ENCODE measurements around the gene CDH22.

DNA sequence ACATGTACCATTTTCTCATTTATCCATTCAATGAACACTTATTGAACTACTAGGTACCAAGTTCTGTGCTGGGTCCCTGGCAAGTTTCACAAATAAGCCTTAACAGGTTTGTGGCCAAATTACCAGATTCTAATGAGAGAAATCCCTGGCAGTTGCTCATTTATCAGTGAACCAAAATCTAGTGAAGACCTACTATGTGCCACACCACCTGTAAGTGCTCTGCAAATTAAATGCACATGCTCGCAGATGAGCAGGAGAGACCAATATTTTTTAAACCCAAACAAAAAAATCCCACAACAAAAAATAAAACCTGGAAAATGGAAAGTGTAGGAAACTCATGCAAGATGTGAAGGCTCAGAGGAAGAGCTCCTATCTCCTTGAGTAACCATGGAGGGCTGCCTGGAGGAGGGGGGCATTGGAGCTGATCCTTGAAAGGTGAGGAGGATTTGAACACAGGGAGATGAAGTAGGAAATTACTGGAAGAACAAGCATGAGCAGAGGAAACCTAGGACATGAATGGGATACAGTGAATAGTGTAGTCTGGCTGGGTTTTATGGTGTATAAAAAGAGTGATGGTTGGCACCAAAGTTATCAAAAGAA lies 48.9 kb downstream of the CDH22 start:
- TF ChIP-seq, protein P1, sequence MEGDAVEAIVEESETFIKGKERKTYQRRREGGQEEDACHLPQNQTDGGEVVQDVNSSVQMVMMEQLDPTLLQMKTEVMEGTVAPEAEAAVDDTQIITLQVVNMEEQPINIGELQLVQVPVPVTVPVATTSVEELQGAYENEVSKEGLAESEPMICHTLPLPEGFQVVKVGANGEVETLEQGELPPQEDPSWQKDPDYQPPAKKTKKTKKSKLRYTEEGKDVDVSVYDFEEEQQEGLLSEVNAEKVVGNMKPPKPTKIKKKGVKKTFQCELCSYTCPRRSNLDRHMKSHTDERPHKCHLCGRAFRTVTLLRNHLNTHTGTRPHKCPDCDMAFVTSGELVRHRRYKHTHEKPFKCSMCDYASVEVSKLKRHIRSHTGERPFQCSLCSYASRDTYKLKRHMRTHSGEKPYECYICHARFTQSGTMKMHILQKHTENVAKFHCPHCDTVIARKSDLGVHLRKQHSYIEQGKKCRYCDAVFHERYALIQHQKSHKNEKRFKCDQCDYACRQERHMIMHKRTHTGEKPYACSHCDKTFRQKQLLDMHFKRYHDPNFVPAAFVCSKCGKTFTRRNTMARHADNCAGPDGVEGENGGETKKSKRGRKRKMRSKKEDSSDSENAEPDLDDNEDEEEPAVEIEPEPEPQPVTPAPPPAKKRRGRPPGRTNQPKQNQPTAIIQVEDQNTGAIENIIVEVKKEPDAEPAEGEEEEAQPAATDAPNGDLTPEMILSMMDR (IDR thresholded peaks at IDR 0.05) = no peak
- TF ChIP-seq POLR2A (IDR thresholded peaks at IDR 0.05) (no peak), POLR2AphosphoS5 (IDR thresholded peaks at IDR 0.05; ENCODE audit: insufficient read depth in 1 of 2, low read depth in 1 of 2) (no peak)
